ENCODE data around the gene SHISA9.

DNA sequence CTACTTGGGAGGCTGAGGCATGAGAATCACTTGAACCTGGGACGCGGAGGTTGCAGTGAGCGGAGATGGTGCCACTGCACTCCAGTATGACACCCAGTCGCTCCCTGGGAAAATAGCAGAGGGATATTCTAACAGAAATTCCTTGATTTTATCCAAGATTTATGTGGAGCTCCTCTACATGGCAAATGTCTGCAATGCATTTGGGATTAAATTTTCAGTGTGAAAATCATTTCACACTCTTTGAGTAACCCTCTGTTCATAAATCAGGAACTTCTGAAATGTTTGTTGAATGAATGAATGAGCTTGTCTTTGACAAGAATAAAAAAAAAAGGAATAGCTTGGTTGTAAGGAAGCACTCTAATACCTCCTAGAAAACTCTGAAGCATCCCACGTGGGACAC is 305.8 kb downstream of the SHISA9 start:
- no peak for TF ChIP-seq POLR2AphosphoS5 (IDR thresholded peaks at IDR 0.05; ENCODE audit: low read depth, low read length)
- no peak for TF ChIP-seq TAF1 (IDR thresholded peaks at IDR 0.05; ENCODE audit: borderline replicate concordance, insufficient read depth, low read length)
- TF ChIP-seq SIN3A (IDR thresholded peaks at IDR 0.05; ENCODE audit: borderline replicate concordance, insufficient read depth, low read length), result no peak
- TF ChIP-seq, protein P1, sequence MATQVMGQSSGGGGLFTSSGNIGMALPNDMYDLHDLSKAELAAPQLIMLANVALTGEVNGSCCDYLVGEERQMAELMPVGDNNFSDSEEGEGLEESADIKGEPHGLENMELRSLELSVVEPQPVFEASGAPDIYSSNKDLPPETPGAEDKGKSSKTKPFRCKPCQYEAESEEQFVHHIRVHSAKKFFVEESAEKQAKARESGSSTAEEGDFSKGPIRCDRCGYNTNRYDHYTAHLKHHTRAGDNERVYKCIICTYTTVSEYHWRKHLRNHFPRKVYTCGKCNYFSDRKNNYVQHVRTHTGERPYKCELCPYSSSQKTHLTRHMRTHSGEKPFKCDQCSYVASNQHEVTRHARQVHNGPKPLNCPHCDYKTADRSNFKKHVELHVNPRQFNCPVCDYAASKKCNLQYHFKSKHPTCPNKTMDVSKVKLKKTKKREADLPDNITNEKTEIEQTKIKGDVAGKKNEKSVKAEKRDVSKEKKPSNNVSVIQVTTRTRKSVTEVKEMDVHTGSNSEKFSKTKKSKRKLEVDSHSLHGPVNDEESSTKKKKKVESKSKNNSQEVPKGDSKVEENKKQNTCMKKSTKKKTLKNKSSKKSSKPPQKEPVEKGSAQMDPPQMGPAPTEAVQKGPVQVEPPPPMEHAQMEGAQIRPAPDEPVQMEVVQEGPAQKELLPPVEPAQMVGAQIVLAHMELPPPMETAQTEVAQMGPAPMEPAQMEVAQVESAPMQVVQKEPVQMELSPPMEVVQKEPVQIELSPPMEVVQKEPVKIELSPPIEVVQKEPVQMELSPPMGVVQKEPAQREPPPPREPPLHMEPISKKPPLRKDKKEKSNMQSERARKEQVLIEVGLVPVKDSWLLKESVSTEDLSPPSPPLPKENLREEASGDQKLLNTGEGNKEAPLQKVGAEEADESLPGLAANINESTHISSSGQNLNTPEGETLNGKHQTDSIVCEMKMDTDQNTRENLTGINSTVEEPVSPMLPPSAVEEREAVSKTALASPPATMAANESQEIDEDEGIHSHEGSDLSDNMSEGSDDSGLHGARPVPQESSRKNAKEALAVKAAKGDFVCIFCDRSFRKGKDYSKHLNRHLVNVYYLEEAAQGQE (IDR thresholded peaks at IDR 0.05; ENCODE audit: insufficient read depth in 1 of 2, low read depth in 2 of 2, low read length in 2 of 2), result no peak
- no peak for TF ChIP-seq FOXP2 (optimal IDR thresholded peaks at IDR 0.05; ENCODE audit: borderline replicate concordance, extremely low read depth, extremely low read length, insufficient read depth)
